HG03066 (cell line): ENCODE measurements around the gene KDM6A.
A peak's percentile ranks its signal among the peaks of the same experiment; 100 is the strongest.
"Not testable (repeated sequence)": the region's sequence is repeated elsewhere in the genome, so short reads cannot be mapped to it uniquely, and the experiment has no call there.

Experiments
- ATAC-seq: cut with Tn5 transposase; IDR thresholded peaks from one replicate; pipeline ENCODE4 v1.9.1; 2021; ENCODE audit warnings: low read depth; ENCODE audit not compliant: unreplicated experiment

KDM6A gene

GRCh38 chrX:44999872-45000271, 126.9 kb downstream of the KDM6A start:
- ATAC-seq, result not testable (repeated sequence)

DNA sequence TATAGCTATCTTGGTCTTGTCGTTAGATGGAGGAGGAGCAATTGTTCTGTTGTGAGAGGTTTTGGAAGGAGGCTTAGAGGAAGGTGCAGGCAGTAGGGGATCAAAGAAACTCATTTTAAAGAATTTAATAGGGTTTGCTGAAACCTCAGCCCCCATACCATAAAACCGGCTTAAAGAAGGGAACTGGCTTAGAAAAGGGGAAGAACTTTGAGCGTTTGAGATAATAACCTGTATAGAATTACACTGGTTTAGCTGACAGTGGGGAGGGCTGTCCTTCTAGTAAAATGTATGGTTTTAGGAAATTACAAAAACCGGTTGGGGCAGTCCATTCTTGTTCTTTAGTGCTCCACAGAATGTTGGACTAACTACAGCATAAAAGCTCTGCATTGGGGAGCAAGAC, 128.1 kb downstream of the KDM6A start:
- ATAC-seq, result no peak

GRCh38 chrX:45003085-45003484, 130.1 kb downstream of the KDM6A start:
- no peak for ATAC-seq

DNA sequence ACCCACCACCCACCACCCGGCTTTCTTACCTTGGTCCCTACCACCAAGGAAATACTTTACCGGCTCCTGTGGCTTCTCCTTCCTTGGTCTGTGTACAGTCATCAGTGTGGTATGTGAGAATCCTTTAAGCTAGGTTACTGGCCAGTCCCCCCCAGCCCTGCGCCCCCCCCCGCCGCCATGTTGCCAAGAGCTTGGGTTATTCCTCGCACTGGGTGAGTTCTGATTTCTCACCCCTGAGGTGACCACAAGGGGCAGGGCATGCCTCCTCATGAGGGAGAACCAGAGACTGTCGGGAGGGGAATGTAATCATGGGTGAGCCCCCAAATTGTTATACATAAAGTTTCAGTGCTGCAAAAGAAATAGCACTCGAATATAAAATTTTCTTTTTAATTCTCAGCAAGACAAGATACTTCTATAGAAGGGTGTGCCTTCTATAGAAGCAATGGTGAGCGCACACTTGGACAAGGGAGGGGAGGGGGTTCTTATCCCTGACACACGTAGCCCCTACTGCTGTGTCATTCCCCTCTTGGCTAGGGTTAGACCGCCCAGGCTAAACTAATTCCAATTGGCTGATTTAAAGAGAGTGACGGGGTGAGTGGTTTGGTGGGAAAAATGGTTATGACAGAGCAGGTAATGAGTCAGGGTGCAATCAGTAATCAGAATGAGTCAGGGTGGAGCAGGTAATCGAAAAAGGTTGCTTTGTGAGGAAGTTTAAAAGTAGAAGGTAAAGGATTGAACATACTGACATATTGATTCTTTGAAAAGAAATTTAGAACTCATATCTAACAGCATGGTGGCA, 133.2 kb downstream of the KDM6A start:
- no peak for ATAC-seq

DNA sequence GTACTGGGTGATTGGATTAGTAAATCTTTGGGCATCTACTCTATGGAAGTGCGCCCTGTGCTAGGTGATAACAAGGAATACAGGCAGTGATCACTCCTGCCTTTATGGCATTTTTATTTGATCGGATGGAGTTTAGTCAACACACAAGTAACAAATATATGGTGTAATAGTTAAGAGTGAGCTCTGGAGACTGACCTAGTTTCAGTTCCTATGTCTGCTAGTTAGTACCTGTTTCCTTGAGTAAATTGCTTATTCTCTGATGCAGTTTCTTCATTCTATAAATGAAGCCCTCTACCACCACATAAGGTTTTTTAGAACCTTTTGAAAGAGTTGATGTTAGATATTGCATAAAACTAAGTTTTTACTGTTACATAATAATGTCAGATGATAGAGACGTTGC, 134.6 kb downstream of the KDM6A start:
- peak; percentile 72 for ATAC-seq

- ATAC-seq, result no peak
Measured at GRCh38 chrX:45009371-45010000, 136.5 kb downstream of the KDM6A start.

DNA sequence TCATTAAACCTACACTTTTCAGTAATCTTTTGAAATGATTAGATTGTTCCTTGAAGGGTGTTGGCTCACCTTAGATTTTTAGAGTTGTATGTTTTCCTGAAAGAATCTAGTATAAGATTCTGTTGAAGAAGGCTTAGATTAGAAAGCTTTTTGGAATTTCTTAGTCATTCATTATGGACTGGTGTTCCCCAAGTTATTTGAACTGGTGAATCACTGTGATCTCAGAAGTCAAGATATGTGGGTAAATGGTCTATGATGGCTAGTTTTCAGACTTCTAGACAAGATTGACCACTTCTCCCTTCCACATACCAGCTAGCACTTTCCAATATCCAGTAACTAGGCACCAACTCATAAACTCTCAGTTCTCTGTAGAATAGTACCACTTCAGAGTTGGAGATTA, 138.1 kb downstream of the KDM6A start:
- no peak for ATAC-seq

- no peak for ATAC-seq
Measured at GRCh38 chrX:45011597-45011996, 138.6 kb downstream of the KDM6A start.

DNA sequence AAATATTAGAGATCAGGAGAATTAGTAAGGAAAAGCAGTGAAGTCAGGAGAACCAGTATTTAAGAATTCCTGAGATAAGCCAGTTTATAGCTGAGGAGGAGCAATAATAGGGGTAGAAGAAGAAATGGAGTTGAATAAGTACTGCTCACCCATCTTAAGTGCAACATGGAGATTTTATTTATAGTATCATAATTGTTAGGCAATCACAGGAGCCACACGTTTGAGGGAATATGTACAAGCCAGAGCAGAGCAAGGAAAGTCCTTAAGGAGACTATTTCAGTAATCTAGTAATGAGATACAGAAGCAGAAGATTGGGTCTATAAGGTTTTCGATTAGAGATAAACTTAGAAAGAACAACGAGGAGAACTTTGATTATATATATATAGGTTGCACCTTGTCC, 145.0 kb downstream of the KDM6A start:
- no peak for ATAC-seq

DNA sequence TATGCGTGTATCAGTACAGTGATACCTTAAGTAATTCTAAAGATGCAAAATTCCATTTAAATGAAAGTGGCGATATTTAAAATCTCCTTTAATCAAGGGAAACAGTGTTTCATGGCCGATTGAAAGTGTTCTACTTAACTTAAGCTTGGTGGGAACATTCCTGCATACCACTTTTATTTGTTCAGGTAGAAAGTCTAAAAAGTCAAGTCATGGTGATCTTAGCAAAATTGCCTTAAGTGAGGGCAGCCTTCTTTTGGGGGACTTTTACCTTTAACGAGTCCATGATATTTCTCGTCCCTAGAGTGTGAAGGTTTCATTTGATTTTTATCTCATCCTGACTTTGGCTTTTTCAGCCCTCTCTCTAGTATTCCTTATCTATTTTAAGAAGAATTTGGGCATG, 149.2 kb downstream of the KDM6A start:
- ATAC-seq, result no peak

GRCh38 chrX:45024501-45024900, 151.5 kb downstream of the KDM6A start:
- no peak for ATAC-seq

DNA sequence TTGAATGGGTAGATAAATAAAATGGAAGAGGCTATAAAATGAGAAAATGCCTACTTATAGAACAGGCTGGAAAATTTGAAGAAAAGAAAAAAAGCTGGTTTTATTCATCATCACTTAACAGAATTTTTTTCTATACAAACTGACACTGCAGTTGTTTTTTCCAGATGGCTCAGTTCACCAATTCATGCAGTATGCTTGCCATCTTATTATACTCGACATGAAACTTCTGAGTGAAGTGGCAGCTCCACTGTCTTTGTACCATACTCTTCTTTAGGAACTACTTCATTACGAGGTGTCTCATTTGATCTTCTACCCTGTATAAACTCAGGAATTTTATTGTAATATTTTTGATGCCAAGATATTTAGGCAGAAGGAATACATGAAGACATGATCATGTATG, 153.0 kb downstream of the KDM6A start:
- no peak for ATAC-seq

DNA sequence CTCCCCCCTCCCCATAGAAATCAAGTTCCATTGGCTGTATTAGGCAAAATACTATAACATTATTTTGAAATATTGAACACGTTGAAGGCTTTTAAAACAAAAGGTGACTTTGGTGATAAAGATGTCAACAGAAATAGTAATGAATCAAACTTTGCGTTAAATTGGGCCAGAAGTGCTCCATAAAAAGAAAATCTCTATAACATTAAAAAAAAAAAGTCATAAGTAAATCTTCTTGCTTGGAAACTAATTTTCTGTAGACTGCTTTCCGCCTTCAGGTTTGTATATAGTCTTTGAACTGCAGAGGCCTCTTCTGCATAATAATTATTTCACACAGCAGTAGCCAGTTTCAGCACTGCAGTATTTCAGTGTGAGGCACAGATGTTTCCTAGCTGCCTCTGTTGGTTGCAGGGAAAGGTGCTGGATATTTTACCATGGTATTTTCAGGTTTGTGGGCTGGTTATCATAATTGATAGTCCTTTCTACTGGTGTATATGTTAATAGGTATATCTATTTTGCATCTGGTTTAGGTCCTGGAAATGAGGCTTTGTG, 158.9 kb downstream of the KDM6A start:
- ATAC-seq, result no peak

DNA sequence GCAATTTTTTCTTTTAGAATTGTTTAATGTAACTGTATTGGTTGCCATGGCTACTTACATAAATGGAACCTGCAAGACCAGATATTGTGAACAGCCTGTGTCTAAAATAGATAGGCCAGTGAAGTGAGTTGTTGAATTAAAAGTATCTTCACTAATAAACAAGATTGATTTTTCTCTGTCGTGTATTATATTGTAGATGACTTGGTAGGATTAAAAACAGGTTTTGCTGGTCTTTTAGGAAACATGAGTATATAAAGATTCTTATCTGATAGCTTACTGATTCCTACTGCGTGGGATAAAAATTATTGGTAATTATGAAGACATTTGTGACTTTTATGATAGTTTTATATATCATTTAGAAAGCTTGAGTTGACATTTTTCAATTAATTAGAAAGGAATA, 162.1 kb downstream of the KDM6A start:
- ATAC-seq, result no peak

GRCh38 chrX:45036161-45036560, 163.2 kb downstream of the KDM6A start:
- ATAC-seq, result no peak

DNA sequence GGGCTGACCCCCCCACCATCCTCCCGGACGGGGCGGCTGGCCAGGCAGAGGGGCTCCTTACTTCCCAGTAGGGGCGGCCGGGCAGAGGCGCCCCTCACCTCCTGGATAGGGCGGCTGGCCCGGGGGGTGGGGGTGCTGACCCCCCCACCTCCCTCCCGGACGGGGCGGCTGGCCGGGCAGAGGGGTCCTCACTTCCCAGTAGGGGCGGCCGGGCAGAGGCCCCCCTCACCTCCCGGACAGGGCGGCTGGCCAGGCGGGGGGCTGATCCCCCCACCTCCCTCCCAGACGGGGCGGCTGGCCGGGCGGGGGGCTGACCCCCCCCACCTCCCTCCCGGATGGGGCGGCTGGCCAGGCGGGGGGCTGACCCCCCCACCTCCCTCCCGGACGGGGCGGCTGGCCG, 167.1 kb downstream of the KDM6A start:
- ATAC-seq, result not testable (repeated sequence)

GRCh38 chrX:45046417-45046816, 173.4 kb downstream of the KDM6A start:
- ATAC-seq, result no peak

DNA sequence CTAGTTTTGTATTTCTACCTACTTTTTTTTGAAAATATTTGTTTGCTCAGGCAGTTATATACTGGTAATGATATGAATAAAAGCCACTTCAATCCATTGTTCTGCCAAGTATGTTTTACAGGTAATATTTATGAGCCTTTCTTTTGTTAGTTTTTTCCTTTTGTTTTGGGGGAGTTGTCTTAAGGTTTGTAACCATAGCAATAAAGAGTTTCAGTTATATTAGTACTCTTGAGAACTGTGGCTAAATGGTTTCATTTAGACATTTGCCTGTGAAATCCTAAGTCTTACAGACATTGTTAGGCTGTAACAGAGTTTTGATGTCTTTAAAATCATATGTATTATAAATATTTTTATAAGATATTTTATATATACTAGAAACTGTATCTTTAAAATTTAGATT, 177.6 kb downstream of the KDM6A start:
- no peak for ATAC-seq

DNA sequence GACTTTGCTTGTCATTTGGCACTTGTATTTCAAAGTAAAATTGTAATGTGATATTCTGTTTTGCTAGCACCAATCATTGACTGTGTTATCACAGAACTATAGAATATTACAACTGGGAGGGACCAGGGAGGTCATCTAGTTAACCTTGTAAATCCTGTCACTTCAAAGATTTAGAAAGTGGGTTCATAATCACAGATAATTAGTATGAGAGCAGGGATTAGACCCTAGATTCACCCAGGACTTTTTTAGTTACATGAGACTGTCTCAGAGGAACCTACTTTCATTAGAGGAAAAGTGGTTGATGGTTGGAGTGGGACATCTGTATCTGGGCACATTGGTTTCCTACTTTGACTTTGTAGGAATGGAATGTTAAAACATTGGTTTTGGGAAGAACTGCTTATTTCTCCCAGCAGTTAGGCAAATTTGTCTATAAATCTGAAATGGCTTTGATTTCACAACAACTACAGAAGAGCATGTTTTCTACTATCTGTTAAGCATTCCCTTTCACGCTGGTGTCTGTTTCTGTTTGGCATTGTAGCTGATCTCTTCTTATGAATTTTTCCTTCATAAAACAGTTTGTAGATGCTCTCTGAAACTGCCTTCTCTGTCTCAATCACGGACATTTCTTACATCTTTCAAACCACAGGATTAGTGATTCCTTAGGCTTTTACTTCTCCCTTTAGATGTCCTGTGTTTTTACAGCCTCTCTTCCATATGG, 183.6 kb downstream of the KDM6A start:
- ATAC-seq, result no peak

GRCh38 chrX:45059906-45060305, 186.9 kb downstream of the KDM6A start:
- ATAC-seq, result not testable (repeated sequence)

- ATAC-seq, result no peak
Measured at GRCh38 chrX:45063319-45064095, 190.5 kb downstream of the KDM6A start.
